NCI-H345 treated with DMSO at 0.1 percent for 48 hours (cell line): ENCODE data around the gene IYD.
A peak's percentile ranks its signal among the peaks of the same experiment; 100 is the strongest.

Source experiments
- DNase-seq: peaks from one replicate; lab custom pipeline; 2025; ENCODE audit not compliant: unreplicated experiment; lab: John Stamatoyannopoulos, UW

Gene IYD

DNA sequence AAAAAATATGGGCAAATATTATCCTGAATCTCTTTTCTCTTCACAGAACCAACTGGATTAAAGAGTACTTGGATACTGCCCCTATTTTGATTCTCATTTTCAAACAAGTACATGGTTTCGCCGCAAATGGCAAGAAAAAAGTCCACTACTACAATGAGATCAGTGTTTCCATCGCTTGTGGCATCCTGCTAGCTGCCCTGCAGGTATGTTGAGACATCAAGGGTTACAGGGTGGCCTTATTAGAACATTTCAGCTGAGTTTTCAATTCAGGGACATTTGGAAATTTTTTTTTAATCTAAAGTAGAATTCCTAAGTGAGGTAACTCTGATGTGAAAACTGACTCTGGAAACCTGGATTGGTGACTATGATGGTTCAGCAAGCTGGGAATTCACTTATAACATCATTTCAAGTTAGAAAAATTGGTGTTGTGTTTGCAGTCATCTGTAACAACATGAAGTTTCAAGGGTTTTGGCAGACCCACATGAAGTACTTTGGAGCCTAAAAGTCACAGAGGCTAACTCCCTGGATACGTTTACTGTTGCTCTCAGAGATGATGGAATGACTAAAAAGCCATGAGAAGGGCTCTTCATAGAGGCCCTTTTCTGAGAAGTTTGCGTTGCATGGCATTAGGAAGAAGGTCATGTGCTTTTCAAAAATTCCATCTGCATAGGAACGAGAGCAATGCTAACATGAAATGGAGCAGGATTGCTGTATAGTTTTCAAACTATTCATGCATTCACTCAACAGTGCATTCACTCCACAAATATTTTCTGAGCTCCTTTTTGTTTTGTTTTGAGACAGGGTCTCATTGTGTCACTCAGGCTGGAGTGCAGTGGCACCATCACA lies 25.5 kb downstream of the IYD start:
- no peak for DNase-seq

DNA sequence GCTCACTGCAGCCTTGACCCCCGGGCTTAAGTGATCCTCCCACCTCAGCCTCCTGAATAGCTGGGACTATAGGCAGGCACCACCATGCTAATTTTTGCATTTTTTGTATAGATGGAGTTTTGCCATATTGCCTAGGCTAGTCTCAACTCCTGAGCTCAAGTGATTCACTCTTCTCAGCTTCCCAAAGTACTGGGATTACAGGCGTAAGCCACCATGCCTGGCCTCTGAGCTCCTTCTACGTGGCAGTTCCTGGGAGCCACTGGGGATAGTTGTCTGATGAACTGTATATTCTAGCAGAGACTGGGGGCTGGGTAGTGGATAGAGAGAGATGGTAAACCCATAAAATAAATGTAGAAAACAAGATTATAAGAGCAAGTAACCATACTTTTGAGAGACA lies 26.1 kb downstream of the IYD start:
- no peak for DNase-seq

DNA sequence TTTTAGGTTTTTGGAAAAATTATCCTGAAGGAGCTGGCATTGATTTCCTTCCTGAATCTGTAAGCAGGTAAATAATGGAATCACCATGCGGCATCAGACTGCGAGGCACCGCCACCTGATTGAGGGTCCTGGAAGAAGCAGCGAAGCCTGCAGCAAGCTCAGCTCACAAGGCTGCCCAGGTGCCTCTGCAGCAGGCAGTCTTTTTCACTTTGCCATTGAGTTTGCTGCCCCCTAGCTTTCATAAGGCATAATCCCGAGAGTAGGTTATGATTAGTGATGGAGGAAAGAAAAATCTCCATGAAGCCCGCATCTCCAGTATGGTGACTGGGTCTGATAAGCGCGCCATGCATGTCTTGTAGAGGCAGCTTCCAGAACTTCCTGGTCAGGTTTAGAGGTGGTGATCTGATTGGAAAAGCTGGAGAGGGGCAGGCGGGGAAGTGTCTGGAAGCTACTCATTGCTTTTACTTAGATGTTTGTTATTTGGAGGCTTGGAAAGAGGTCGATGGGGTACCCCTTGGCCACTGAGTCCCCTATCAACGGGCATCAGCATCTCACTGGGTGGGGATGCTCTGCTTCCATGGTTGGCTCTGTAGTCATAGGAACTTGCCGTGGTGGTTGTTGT lies 26.7 kb downstream of the IYD start:
- peak; percentile 65 for DNase-seq

DNA sequence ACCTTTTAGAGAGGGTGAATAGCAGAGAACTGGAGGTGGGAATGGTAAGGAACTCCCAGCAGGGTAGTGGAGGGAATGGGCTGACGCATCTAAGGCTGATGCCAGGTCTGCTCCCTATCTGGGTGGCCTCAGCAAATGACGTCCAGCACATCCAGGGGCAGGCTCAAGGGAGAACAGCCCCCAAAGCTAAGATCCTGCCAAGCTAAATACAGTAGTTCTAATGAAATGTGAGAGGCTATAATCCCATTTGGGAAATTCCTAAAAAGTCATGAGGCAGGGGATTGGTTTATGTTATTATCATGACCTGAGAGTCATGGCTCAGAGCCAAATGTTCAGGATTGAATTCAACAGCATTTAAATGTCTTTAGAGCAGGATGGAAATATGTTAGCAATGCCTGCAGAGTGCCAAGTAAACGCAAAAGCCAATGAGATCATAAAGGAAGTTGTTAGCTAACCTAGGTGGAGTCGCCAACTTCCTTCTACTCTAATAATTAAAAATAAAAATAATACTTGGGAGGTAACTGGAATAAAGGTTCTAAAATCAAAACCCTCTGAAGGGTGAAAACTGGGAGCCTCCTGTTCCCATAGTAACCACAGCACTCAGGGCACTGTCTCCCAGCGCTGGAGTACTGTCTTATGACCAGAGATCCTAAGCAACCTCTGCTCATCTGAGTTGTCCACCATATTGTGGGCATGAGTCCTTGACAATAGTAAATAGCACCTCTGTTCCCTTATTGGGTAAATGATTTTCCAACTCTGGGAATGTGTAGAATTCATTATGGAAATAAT lies 34.8 kb downstream of the IYD start:
- DNase-seq = no peak

DNA sequence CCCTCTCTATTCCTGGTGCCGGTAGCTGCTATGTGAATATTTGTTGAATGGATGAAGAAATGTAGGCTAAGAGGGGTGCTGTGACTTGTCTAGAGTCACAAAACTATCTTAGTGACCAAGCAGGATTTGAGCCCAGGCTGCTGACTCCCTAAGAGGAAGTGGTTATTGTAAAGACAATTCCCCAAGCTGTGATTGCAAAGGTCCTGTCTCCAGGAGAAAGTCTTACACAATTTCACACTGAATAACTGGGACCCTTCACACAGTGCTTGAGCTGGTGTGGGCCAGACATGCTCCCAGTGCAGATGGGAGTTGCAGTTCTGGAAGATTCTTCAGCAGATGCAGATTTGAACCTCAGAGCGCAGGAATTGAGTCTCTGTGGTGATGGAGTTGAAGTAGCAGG lies 38.1 kb downstream of the IYD start:
- DNase-seq = no peak

DNA sequence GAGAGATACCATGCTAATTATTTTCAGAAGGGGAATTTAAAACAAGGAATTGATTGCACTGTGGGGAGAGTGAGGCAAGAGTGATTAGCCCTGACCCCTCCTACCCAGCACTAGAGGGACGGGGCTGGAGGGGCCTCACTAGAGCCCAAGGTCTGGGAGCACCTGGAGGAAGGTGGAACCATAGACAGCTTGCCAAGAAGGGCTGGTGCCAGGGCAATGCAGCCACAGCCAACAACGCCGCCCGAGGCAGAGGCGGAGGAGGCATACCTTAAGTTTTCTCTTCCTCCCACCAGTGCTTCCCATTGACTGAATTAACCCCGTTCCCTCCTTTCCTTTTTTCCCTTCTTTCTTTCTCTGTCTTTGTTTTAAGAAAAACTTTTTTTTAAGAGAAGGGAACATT lies 40.0 kb downstream of the IYD start:
- DNase-seq = no peak

DNA sequence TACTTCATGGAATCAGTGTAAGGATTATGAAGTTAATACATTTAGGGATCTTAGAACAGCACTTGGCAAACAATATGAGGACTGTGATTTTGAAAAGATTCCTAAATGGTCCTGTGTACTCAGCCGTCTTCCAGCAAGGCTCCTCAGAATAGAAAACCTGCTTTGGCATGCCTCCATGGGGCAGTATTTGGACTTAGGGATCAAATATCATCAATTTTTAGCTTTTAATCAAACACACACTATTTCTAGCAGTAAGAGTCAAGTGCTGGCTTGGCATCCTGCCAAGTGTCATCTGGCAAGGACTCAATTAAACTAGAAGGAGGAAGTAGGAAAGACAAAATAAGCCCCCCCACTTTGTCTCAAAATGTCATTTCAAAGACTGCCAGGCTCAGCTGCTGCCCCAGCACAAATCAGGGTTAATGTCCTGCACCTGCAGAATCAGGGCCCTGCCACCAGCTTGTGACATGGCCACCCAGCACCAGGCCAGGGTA lies 40.8 kb downstream of the IYD start:
- DNase-seq = peak; percentile 66

DNA sequence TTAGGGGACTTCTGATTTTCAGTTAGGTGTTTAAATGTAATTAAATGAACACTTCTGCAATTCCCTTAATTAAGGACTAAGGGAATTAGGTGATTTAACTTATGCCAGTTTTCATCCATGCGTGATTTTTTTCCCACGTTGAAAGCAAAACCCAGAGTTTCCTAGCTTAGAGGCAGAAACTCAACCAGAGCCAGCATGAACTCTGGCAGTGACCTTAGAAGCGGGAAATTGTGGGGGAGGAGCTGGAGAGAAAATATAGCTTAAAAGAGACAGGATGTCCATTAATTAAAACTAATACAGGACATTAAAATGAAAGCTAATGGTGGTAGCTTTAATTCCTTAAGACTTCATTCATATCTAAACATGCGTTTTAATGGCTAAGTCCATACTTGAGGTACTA lies 41.6 kb downstream of the IYD start:
- no peak for DNase-seq

DNA sequence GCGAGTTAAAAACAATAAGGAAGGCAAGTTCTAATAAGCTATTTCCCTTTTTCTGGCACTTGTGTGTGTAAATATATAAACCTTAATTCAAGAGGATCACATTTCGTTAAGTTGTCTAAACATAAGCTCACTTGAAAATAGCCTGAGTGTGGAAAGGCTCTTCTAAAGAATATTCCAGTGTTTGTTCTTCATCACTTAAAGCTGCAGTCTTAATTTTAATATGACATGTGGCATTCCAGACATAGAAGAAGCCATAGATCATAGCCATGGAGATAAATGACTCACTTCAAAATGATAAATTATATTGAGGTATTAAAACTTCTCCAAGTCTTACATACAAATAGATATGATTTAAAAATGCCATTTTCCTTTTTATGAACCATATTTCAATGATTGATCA lies 42.1 kb downstream of the IYD start:
- DNase-seq = peak; percentile 22

DNA sequence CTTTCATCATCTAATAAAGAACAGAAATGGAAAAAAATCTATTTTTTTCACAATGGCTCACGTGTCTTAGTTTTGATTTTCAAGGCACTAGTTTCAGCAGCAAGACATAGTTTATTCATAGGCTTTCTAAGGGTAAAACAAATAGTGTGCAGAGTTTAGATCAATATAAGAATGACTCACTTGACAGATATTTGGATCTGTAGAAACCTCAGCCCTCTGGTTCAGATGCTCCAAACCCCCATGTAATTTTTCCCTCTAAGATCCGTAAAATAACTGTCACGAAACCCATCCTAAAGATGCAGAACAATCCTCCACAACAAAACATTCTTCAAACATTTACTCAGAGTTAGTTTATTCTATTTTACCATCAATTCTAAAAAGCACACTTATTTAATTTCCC lies 43.4 kb downstream of the IYD start:
- DNase-seq = no peak

DNA sequence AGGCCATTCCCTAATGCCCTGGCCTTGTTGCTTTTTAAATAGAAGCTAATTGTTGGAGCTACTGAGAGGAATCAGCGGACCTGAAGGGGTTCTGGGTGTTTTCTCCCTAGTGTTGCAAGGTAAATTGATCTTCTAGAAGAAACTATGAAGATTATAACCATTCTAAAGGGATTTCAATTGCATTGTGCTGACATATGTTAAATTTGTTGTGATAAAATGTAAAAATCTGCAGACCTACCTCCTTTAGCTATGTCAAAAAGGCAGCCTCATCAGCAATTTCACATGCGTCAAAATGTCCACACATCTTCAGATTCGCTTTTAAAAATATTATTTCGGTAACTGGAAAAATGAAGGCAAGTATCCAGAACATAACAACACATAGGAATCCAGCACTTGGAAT lies 44.4 kb downstream of the IYD start:
- DNase-seq = no peak

DNA sequence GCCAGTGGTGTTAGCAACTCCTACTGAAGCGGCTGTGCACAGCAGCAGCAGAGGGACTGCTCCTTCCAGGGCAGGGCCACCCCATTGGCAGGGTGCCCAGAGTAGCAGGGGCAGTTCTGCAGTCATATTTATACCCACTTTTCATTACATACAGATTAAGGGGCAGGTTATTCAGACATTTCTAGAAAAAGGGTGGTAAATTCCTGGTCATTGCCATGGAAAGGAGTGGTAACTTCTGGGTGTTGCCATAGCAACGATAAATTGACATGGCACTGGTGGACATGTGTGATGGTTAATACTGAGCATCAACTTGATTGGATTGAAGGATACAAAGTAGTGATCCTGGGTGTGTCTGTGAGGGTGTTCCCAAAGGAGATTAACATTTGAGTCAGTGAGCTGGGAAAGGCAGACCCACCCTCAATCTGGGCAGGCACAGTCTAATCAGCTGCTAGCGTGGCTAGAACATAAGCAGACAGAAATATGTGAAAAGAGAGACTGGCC lies 45.0 kb downstream of the IYD start:
- peak; percentile 10 for DNase-seq

DNA sequence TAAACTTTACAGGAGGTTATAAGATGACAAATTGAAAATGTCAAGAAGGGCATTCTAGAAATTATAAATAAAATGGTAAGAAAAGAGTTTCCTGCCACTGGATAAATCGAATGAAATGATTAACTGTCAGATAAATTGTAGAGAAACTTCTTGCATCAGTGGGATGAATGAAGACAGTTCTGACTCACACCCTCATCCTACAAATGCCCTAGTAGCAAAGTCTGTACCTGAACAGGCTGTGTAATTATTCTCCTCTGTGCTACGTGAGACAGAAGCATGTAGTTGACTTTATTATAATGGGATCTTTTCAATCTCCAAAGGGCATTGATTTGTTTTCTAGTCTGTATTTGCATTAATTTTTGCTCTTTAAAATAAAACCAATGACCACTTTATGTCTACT lies 47.3 kb downstream of the IYD start:
- DNase-seq = no peak

DNA sequence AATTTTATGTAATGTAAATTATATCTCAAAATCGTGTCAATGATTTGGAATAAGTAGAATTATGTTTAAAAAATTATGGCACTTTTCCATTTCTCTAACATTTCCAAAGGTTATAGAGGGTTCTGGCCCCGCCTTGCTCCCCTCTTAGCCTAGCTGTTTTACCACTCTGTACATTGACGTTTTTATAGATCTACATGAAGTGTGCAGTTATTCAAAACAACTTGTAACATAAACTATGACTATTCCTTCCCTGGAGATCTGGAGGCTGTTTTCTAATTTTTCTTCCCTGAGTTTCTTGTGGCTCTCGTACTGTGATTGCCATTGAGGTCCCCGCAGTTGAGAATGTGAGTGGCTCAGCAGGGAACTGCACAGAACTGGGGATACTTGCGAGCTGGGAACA lies 48.4 kb downstream of the IYD start:
- DNase-seq = no peak

DNA sequence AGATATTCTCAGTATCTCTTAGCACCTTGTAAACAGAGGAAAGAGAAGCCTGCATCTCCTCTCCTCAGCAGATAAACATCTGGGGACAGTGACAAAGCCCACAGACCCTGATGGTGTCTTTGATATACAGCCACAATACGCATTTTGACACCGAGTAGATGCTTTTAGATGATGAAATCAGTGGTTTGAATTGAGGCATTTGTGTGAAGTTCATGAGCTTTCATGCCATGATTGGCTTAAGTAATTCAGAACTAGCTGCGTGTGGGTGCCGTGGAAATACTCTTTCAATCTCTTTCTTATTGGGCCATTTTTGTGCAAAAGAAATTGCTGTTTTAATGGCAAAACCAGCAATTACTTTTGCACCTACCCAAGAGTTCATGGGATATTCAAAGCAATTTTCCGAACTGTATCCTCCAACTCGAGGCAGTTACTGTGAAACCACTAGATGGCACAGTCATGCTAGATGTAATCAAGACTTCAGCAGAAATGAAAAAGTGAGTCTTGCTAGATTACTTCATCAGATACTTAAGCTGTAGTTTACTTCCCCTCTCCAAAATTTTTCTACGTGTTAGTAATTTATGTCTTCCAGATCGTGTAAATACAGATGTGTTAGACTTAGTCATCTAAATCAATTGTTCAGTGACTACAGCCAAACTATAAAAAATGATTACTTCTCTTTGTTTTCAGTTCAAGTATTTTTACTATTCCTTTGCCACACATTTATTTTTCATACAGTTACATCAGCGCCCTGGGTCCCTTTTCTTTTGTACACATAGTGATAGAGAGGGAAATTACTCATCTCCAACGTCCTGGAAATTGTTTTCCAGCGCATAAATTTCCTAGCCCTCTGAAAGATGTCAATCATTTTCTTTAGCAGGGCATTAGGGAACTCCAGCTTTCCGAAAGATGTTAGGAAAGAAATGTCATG lies 49.4 kb downstream of the IYD start:
- peak; percentile 65 for DNase-seq

DNA sequence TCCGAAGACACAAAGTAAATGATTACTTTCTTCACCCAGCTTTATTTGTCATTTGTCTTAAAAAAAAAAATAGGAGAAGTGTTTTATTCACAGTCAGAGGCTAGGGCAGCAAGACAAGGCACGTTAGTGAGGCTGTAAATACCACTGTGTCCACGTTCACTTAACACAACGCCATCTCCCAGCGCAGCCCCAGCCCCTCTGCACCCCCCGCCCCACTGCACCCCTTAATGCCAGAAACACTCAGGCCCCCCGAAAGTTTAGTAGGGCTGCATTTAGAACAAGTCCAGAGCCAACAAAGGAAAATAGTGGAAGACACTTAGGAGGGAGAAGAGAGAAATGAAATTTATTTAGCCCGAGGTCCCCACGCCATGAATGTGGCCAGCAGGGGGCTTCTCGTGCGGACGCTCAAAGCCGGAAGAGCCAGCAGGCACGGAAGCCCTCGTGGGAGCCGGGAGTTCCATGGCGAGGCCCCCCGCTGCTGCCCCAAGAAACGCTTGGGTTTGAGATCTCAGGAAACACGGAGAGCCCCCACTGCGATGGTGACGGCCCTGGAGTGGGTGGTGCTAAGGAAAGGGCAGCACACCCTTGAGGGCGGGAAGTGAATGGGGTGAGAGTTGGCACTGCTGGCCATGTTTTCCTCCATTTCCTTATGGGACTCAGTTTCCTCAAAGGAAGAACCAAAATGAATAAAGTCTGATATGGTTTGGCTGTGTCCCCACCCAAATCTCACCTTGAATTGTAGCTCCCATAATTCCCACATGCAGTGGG lies 50.2 kb downstream of the IYD start:
- no peak for DNase-seq

DNA sequence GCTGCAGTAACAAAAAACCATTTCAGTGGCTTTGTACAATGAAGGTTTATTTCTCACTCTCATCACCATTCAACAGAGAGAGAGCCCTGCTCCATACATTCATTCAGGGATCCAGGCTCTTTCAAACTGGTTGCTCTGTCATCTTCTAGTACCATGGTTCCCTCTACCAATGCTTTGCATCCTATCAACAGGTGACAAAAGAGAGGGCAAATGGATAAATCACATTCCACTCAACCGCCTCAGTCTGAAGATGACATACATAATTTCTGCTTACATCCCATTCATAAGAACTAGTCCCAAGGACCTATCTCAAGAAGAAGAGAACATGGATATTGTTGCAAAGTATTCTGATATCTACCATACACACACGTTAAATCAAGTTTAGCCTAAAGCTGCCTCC lies 51.6 kb downstream of the IYD start:
- DNase-seq = no peak

DNA sequence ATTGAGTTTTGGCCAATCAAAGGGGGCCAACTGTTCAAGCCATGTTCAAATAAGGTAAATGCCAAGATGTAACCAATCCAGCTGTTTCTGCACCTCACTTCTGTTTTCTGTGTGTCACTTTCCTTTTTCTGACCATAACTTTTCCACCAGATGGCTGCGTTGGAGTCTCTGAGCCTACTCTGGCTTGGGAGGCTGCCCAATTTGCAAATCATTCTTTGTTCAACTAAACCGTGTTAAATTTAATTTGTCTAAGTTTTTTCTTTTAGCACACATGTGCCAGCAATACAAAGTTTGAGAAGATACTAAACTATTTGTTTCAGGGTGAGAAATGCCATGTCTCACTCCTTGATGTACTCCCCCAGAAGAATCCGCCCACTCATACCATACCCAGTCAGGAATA lies 52.1 kb downstream of the IYD start:
- no peak for DNase-seq

DNA sequence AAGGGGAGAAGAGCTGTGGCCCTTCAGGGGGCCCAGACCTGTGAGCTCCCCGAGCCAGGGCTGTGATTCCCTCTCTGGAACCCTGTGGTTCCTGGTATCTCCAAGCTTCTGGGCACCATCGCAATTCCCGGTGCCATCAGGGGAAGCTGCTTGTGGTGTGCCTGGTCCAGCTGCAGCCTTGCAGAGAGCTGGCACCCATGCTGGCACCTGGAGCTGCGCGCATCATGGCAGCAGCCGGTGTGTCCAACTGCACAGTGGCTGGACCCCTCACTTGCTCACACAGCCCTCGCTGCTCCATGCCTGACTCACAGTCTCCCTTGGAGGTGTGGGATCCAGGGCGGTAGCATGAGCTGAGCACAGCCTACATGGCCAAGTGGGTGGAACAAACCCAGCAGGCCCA lies 56.7 kb downstream of the IYD start:
- DNase-seq = no peak

DNA sequence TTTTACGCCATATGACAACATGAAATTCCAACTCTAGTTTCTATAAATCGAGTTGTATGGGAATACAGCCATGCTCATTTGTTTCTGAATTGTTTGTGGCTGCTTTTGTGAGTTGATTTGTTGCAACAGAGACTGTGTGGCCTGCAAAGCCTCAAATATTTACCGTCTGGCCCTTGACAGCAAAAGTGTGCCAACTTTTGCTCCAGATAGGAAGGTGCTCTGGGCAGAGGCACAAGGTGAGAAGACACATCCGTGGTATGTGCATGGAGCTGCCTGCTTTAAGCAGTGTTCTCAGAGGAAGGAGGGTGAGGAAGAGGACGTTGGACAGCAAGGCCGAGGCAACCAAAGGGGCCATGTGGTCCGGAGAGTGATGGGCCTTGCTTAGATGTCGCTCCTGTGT lies 57.4 kb downstream of the IYD start:
- no peak for DNase-seq
